ENCODE data around the gene EXOC4.
"Not testable (repeated sequence)": the region's sequence is repeated elsewhere in the genome, so short reads cannot be mapped to it uniquely, and the experiment has no call there.

EXOC4 gene

DNA sequence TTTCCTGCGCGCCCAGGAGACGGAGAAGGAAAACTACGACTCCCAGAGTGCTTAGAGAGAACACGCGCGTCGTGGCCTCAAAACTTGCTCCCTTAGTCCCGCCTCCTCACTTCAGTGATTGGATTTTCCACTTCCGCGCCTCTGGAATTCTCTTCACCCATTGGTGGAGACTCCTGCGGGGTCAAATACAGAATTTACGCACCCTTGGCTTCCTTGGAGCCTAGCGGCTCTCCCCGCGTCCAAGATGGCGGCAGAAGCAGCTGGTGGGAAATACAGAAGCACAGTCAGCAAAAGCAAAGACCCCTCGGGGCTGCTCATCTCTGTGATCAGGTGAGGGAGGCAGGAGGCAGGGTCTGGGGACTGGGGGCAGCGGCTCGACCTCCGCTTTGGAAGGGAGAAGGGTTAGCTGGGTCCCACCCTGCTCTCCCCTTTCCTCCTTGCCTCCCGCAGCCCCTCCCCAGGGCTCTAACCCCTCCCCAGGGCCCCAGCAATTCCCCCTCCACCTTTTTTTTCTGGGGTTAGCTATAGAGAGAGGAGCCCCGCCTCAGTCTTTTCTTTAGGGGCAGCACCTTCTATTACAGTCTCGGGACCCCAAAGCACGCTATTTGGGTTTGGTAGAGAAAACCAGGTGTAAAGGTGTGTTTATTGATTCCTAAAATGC, at the start of gene EXOC4:
EXOC4 (plus strand) TSS at position 221 of the 661 bp plus-strand sequence.
- DNase-seq (ENCODE audit: insufficient read length, low spot score) (peak; percentile 92), FAIRE-seq (peak; percentile 9)

DNA sequence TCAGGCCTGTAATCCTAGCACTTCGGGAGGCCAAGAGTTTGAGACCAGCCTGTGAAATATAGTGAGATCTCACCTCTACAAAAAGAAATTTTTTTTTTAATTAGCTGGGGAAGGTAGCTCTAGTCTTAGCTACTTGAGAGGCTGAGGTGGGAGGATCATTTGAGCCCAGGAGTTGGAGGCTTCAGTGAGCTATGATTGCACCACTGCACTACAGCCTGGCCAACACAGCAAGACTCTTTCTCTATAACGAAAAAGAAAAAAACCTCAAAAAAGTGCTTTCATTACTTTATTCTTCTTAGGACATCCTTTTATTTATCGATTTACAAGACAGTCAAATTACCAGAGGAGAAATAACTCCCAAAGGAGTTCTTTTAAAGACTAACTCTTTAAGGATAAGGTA, 49.4 kb upstream of the EXOC4 start:
- FAIRE-seq (no peak), DNase-seq (ENCODE audit: insufficient read length, low spot score) (no peak)

DNA sequence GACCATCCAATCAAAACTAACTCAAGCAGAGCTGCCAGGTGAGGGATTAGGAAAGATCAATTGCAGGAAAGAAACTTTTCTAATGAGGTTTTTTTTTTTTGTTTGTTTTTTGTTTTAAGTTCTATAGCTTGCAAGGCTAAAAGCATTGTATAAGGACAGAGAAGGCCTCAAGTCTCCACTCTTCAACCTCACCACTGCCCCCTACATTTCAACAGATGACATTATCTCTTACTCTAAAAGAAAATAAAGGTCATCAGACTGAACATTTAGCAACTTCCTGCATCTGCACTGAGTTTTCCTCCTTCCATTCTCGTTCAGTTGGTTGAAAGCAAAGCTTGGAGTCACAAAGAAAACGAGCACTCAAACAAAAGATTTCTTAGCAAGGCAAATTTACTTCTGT, 45.2 kb upstream of the EXOC4 start:
- no peak for FAIRE-seq
- DNase-seq (ENCODE audit: insufficient read length, low spot score), result no peak

DNA sequence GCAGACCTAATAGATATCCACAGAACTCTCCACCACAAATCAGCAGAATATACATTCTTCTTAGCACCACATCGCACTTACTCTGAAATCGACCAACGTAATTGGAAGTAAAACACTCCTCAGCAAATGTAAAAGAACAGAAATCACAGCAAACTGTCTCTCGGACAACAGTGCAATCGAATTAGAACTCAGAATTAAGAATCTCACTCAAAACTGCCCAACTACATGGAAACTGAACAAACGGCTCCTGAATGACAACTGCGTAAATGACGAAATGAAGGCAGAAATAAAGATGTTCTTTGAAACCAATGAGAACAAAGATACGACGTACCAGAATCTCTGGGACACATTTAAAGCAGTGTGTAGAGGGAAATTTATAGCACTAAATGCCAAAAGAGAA, 42.1 kb upstream of the EXOC4 start:
- FAIRE-seq; DNase-seq (ENCODE audit: insufficient read length, low spot score): not testable (repeated sequence)

DNA sequence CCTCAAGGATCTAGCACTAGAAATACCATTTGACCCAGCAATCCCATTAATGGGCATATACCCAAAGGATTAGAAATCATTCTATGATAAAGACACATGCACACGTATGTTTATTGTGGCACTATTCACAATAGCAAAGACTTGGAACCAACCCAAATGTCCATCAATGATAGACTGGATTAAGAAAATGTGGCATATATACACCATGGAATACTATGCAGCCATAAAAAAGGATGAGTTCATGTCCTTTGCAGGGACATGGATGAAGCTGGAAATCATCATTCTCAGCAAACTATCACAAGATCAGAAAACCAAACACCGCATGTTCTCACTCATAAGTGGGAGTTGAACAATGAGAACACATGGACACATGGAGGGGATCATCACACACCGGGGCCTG, 39.1 kb upstream of the EXOC4 start:
- not testable (repeated sequence) for FAIRE-seq; DNase-seq (ENCODE audit: insufficient read length, low spot score)

DNA sequence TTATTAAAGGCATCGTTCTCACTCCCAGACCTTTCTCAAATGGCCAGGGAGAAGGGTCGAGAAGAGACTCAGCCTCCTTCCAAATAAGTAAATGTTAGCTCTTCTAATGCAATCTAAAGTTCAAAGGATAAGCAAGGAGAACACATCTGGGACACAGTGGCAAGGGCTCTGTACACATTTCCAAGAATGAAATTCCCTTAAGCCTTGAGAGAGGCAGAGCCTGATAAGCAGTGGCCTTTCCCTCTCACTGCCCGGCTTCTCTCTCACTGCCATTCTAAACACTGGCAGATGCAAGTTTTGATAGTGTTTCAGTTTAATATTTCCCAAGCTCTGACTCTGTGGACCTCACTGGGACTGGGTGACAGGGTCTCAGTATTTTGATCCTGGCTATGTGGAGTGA, 35.1 kb upstream of the EXOC4 start:
- DNase-seq (ENCODE audit: insufficient read length, low spot score) (no peak), FAIRE-seq (no peak)

DNA sequence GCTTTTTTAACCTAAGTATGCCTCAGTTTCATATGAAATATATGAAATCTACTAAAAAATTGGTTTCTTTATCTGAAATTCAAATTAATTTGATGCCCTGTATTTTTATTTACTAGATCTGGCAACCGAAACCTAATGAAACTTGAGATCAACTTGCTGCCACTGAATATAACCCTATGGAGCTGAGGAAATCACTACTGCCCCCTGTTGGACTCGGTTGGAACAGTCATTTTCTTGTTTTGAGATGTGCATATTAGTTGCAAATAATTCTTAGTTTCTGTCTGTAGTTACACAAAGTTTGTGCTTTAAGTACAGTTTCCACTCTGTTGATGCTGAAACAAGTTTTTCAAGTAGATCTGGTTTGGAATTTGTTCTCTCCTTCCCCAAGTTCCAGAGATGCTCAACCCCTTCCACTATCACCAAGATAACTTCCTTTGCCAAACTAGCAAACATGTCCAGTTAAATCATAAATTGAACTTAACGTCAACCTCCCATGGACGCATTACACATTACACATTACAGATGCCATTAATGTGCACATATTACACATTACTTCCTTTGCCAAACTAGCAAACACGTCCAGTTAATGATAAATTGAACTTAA, 22.2 kb upstream of the EXOC4 start:
- DNase-seq (ENCODE audit: insufficient read length, low spot score) (peak; percentile 18), FAIRE-seq (no peak)

DNA sequence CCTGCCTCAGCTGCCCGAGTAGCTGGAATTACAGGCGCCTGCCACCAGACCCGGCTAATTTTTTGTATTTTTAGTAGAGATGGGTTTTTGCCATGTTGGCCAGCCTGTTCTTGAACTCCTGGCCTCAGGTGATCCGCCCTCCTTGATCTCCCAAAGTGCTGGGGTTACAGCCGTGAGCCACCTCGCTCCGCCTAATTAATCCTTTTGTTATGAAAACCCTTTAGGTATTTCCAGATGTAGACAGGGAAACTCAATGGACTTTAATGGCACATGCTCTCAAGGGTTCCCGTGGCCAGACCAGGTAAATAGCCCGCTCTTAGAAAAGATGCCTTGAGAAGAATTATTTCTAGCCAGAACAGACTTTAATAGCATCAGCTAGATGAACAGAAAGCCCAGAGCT, 19.7 kb upstream of the EXOC4 start:
- no peak for FAIRE-seq
- DNase-seq (ENCODE audit: insufficient read length, low spot score), result no peak

DNA sequence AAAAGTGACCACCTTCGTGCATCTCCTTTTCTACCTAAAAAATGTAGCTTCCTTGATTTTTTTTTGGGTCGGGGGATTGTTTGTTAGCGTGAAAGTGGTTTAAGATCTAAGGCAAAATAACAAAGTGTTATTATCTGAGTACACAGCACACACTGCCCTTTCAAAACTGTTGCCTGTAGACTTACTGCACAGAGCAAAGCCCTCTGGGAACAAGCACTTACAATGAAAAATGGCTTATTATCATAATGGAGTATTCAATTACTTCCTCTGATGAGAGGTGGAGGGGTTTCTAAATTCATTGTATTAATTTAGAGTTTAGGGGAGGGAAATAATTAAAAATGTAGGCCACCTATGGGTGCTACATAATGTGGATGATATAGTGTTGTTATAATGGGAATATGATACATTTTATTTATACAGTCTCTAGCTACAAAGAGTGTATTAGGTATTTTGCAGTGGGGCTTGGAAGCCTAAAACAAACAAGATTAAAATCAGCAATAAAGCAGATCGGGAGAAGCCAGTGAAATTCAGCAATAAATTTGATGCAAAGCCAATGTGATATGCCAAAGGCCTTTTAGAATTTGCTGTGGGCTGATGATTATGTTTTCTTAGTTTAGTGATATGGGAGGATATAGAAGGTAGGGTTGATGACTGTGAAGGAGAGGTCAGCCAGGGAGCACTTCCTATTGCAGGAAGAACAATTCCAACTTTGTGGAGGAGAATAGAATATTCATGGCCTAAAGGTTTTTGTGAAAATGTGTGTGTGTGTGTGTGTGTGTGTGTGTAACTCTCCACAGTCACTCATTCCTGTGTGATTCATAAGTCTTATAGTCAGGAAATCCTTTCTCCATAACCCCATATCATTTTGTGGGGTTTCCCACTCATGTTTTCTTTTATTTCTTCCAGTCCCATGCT, 17.7 kb upstream of the EXOC4 start:
- DNase-seq (ENCODE audit: insufficient read length, low spot score) (no peak), FAIRE-seq (no peak)

DNA sequence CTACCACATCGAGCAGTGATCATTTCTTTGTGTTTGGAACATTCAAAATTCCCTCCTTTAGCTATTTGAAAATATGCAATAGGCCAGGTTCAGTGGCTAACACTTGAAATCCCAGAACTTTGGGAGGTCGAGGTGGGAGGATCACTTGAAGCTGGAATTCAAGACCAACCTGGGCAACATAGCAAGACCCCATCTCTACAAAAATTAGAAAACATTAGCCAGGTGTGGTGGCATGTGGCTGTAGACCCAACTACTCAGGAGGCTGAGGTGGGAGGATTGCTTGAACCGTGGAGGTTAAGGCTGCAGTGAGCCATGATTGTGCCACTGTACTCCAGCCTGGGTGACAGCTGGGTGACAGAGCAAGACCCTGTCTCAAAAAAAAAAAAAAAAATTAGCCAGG, 15.3 kb upstream of the EXOC4 start:
- DNase-seq (ENCODE audit: insufficient read length, low spot score) (no peak), FAIRE-seq (no peak)

DNA sequence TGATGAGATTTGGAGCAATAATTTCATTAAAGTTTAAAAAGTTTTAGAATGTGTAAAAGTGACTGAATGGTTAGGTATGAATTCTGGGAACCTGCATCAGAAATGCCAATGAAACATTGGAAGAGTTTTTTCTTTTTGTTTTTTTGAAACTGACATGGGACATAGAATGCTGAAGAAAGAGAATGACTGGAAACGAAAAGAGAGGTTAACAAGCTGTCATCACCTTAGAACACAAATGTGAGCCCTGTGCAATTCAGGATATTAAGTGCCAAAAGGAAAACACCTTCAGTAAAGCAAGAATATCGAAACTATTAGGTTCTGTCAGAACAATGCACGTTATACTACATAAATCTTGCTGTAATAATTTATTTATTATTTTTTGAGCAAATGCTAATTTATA, 12.6 kb upstream of the EXOC4 start:
- DNase-seq (ENCODE audit: insufficient read length, low spot score), result no peak
- no peak for FAIRE-seq

DNA sequence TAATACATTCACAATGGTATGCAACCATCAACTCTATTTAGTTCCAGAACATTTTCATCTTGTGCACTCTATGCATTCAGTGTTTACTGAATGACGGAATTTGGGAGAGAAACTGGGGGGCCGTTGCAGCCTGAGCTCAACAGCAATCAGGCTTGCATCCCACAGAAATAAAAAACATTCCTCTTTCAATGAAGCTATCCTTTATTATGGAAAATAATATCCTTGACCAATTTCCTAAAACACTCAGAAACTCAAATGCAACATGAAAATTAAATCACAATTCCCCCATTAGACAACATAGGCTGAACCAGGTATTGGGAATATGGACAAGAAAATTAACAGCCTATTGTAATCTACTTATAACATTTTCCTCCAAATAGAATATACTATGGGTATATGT, 6.3 kb upstream of the EXOC4 start:
- no peak for FAIRE-seq
- no peak for DNase-seq (ENCODE audit: insufficient read length, low spot score)

DNA sequence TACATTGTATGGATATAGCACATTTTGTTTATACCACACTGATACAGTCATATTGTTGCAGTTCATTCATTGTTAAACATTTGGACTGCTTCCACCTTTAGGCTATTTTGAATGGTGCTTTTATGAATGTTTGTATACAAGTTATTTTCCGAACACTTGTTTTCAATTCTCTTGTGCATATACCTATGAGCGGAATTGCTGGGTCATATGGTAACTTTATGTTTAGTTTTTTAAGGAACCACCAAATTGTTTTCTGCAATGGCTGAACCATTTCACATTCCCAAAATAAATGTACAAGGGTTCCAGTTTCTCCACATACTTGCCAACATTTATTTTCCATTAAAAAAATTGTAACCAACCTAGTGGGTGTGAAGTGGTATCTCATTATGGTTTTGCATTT, 4.0 kb upstream of the EXOC4 start:
- DNase-seq (ENCODE audit: insufficient read length, low spot score) (no peak), FAIRE-seq (no peak)

DNA sequence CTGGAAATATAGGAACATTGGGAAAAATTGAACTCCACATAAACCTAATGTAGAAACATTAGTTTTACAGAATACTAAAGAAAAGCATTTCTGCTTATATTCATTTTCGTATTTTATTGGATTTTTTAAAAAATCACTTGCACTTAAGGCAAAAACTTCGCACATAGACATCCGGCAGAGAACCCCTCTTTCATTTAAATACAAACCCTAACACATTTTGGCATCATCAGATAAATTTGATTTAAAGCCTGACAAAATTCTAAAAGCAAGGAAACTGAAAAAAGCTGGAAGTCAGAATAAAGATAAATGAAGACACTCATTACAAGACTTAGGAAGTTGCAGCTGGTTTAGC, 396 bp upstream of the EXOC4 start:
- DNase-seq (ENCODE audit: insufficient read length, low spot score) (no peak), FAIRE-seq (no peak)

DNA sequence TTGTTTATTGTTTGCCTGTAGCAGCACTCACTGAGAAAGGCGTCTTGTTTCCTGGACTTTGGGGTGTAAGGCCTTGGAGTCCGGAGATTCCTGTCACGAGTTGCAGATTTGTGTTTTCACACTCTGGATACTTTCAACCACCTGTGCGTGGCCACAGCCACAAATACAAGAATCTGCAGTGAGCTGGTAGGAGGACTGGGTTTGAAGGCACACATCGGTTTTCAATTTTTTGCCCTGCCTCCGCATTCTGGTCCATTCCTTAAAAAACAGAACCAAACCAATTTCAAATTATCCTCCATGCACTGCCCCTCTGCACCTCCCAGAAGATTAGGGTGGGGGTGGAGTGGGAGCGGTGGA, 619 bp downstream of the EXOC4 start:
- FAIRE-seq (no peak), DNase-seq (ENCODE audit: insufficient read length, low spot score) (no peak)

DNA sequence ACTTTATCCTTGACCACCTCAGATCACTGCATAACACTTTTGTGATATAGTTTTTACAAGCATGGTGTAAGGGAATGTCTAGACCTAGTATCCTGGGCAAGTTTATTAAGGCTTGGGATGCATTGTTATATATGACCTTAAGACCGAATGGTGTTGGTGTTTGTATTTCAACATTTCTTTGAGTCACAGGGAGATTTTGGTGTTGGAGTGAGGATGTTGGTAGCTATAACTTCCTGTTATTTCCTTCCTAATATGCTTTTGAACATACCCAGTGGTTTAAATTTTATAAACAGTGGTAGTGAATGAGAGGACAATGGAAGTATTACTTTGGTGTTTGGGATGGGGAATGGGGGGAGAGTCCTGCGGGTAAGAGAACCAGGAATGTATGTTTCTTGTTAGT, 2.6 kb downstream of the EXOC4 start:
- DNase-seq (ENCODE audit: insufficient read length, low spot score), result no peak
- FAIRE-seq, result no peak

DNA sequence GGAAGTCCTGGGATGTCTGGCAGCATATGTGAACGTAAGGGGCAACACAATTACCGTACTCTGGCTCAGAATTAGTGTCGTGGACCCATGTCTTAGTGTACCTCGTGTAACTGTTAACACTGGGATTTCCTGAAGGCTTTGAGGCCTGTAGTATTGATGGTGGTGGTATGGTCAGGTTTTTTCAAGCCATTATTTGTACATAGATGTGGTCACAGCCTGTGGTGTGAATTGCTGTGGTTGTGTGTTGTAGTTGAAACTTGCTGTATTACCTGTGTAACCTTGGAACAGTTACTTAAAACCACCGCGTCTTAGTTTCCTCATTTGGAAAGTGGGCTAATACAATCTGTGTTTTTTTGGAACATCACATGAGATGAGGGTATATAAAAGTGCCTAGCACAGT, 5.3 kb downstream of the EXOC4 start:
- DNase-seq (ENCODE audit: insufficient read length, low spot score) (no peak), FAIRE-seq (no peak)

DNA sequence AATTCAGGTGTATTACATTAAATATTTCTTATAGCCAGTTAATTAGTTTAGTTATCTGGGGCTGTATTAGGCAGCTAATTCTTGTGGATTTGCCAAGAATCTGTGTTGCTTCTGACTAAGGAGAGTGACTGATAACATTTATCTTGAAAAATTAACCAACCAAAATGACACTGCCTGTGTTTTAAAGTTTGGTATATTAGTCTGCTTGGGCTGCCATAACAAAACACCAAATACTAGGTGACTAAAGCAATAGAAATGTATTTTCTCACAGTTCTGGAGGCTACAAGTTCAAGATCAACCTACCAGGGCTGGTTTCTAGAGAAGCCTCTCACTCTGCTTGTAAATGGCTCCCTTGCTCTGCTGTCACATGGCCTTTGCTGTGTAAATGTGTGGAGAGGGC, 12.9 kb downstream of the EXOC4 start:
- no peak for DNase-seq (ENCODE audit: insufficient read length, low spot score)
- no peak for FAIRE-seq

DNA sequence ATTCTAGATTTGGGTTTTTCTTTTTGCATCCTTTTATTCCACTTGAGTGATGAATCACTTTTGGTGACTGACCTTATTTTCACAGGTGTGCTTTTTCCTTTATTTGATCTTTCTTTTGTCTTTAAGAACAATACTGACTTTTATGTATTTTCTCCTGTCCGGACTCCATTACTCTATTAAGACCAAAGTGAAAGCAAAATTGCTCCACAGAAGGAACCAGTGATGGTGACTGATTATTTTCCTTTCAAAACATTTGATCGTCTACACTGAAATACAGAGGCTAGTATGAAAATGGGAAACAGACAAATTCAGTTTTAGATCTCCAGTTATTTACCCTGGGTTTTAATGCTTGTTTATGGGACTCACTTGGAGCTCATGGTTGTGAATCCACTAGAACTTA, 15.5 kb downstream of the EXOC4 start:
- DNase-seq (ENCODE audit: insufficient read length, low spot score) (no peak), FAIRE-seq (no peak)

DNA sequence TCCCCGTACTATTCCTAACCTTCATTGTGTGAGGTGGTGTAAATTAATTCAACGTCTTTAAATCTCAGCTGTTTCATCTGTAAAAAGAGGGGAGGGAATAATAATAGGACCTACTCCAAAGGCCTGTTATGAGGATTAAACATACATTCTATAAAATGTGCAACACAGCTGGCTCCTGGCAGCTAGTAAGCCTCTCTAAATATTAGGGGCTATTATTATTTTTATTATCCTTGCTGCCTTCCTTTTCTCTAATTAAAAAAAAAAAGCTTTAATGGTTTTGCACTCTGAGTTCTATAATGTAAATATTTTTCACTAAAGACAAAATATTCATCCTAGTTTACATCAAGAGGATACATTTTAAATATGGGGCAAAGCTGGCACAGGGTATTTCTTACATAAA, 19.5 kb downstream of the EXOC4 start:
- no peak for FAIRE-seq

DNA sequence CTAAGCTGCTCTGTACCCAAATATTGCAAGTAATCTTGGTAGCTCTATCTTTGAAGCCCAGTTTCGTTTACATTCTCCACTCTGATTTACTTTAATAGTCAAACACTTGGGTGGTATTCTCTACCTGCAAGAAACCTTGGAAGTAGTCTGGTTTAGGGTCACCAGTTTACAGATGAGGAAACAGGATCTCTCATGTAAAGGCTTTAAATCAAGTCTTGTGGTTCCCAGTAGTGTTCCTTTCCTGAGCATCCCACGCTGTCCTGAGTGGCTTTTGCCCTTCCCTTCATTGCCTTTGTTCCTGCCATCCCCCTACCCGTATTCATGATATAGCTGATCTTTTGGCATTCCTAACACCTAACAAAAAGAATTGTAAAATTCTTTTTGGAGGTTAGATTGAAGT, 20.3 kb downstream of the EXOC4 start:
- no peak for FAIRE-seq
- DNase-seq (ENCODE audit: insufficient read length, low spot score), result no peak

More for the DNA sequence above, 19.5 kb downstream of the EXOC4 start:
- DNase-seq (ENCODE audit: insufficient read length, low spot score), result no peak

DNA sequence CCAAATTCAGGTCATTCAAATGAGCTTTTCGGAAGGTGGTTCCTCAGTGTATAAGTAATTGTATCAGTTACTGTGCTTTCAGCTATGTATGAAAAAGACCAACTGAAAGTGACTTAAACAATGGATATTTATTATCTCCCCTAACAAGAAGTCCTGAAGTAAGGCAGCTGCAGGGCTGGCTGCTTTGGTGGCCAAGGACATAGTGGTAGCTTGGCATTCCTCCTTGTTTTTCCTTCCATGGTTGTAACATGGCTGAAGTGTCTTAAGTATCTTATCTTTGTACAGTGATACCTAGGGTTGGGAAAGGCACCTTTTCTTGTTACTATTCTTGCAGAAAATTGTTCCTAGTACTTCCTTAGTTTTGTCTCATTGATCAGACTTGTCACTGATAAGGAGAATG, 21.4 kb downstream of the EXOC4 start:
- DNase-seq (ENCODE audit: insufficient read length, low spot score), result no peak
- no peak for FAIRE-seq
